Esophagus (tissue), 2 donors: Measurements from ENCODE around the gene FXYD7. TPM values are rescaled to one million over a fixed set of nuclear protein-coding genes. Genes with fewer than 3 reads are reported as not detected.
"Not testable (repeated sequence)": the region's sequence is repeated elsewhere in the genome, so short reads cannot be mapped to it uniquely, and the experiment has no call there.

Source experiments
- H3K27ac ChIP-seq, 2 donors: one replicate each; pipeline ENCODE4 v1.5.1; 2013; ENCODE audit warnings: low read depth in 2 of 2, mild to moderate bottlenecking in 2 of 2, inconsistent platforms in 1 of 2, low read length in 1 of 2, moderate library complexity in 1 of 2
- H3K27me3 ChIP-seq, 2 donors: one replicate each; pipeline ENCODE4 v1.6.1; 2013; ENCODE audit warnings: low read length in 2 of 2, control low read depth in 1 of 2, mild to moderate bottlenecking in 1 of 2; ENCODE audit not compliant: insufficient read depth in 2 of 2, control insufficient read depth in 1 of 2
- H3K36me3 ChIP-seq, 2 donors: one replicate each; pipeline ENCODE4 v1.6.1; 2013; ENCODE audit warnings: low read length in 1 of 2; ENCODE audit not compliant: control insufficient read depth in 2 of 2, insufficient read depth in 2 of 2
- H3K4me1 ChIP-seq, 2 donors: one replicate each; pipeline ENCODE4 v1.6.1; 2013; ENCODE audit warnings: low read length in 1 of 2; ENCODE audit not compliant: control insufficient read depth in 2 of 2, insufficient read depth in 2 of 2
- H3K4me3 ChIP-seq, 2 donors: one replicate each; pipeline ENCODE4 v1.5.1; 2013; ENCODE audit warnings: low read length in 2 of 2, mild to moderate bottlenecking in 2 of 2, low read depth in 1 of 2, moderate library complexity in 1 of 2
- H3K9me3 ChIP-seq, 2 donors: one replicate each; pipeline ENCODE4 v1.6.1; 2013; ENCODE audit warnings: mild to moderate bottlenecking in 2 of 2, low read depth in 1 of 2, low read length in 1 of 2, moderate library complexity in 1 of 2; ENCODE audit not compliant: control insufficient read depth in 2 of 2, insufficient read depth in 1 of 2
- WGBS, 2 donors: extraction: QIAGEN DNeasy Blood & Tissue Kit; methylation state at CpG; one replicate each; pipeline ENCODE4 v1.1.7; 2013; 5-methylcytosine and 5-hydroxymethylcytosine counted together
- polyA plus RNA-seq, 2 donors: library from polyadenylated mRNA; stranded (reverse); fragments of 200-250 nt; gene quantifications; one replicate each; pipeline ENCODE4 v1.2.3, GENCODE V29; 2013
- donor health status: healthy with polysubstance abuse.
- donor health status: Bipolar disorder and iron deficiency.

Gene FXYD7
- polyA plus RNA-seq, 2 donors: 0.09 to 0.14 TPM

DNA sequence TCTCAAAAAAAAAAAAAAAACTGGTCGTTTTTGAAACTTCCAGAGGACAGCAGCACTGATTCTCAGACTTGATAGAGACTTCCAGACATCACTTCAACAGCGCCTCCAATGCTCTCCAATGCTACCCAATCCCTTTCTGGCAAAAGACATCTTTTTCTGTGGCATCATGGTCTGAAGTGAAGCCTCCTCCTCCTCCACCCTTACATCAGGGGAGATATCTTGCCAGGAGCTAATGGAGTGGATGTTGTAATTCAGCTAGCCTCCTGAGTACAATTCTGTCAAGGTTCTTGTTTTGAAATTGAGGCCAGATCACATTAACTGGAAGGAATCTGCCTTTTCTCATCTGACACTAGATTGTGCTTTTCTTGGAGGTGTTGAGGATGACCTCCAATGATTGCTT lies 35.6 kb downstream of the FXYD7 start:
- Histone ChIP-seq H3K36me3 (no peaks in the 10 kb centered on the region), H3K4me3 (no peak overlapping the region), H3K27ac (no peak overlapping the region), H3K4me1 (no peaks in the 10 kb centered on the region), H3K27me3 (no peaks in the 10 kb centered on the region), H3K9me3 (no peaks in the 10 kb centered on the region)
- 58 to 62% methylated on average over 2 of the region's 2 CpGs for WGBS, 2 donors

DNA sequence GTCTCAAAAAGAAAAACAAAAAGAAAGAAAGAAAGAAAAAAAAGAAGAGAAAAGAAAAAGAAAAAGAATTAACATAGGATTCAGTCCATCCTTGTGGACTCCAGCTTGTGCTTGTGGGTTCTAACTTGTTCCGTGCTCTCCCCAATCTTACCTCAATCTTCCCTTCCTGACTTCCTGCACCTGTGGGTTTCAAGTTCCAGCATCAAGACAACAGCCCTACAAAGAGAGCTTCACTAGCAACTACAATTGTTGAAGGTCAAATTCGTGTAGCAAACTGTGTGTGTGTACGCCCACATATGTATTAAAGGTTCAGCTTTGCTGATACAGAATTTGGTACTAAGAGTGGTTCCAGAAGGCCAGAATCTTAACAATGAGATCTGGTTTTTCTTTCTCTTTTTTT lies 36.8 kb downstream of the FXYD7 start:
- H3K27ac ChIP-seq: no peak overlapping the region
- H3K9me3 ChIP-seq: no peaks in the 10 kb centered on the region
- H3K4me1 ChIP-seq: no peaks in the 10 kb centered on the region
- H3K36me3 ChIP-seq: no peaks in the 10 kb centered on the region
- 73 to 74% methylated on average over 3 of the region's 3 CpGs for WGBS, 2 donors
- no peaks in the 10 kb centered on the region for H3K27me3 ChIP-seq
- no peak overlapping the region for H3K4me3 ChIP-seq

DNA sequence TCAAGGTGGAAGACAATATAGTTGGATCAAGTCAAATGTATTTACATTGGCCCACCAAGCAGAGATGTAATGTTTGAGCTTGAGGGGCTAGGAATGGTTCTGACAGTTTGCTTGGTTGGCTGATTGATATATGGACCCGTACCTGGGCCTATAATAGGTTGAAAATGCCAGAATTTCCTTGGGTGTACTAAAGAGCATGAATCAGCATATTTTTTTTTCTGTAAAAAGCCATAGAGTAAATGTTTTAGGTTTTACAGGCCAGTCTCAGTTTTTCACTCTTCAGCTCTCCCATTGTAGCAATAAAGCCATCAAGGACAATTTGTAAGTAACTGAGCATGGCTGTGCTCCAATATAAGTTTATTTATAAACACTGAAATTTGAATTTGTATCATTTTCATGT lies 38.3 kb downstream of the FXYD7 start:
- H3K27ac ChIP-seq: no peak overlapping the region
- 81 to 88% methylated on average over 1 of the region's 1 CpG for WGBS, 2 donors

DNA sequence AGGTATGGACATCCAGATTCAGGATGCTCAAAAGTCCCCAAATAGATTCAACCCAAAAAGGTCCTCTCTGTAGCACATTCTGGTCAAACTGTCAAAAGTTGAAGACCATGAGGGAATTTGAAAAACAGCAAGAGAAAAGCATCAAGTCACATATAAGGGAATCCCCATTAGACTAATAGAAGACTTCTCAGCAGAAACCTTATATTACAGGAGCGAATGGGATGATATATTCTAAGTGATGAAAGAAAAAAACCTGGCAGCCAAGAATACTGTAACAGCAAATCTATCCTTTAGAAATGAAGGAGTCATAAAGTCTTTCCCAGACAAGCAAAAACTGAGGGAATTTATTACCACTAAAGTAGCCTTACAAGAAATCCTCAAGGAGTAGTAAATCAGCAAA lies 41.2 kb downstream of the FXYD7 start:
- Histone ChIP-seq H3K36me3 (no peaks in the 10 kb centered on the region), H3K4me3 (no peak overlapping the region), H3K4me1 (no peaks in the 10 kb centered on the region), H3K9me3 (no peaks in the 10 kb centered on the region), H3K27ac (no peak overlapping the region), H3K27me3 (no peaks in the 10 kb centered on the region)
- 86 to 93% methylated on average over 1 of the region's 1 CpG for WGBS, 2 donors

More for the DNA sequence above, 38.3 kb downstream of the FXYD7 start:
- H3K4me1 ChIP-seq: no peaks in the 10 kb centered on the region
- no peaks in the 10 kb centered on the region for H3K36me3 ChIP-seq
- no peak overlapping the region for H3K4me3 ChIP-seq
- no peaks in the 10 kb centered on the region for H3K27me3 ChIP-seq
- H3K9me3 ChIP-seq: no peaks in the 10 kb centered on the region

DNA sequence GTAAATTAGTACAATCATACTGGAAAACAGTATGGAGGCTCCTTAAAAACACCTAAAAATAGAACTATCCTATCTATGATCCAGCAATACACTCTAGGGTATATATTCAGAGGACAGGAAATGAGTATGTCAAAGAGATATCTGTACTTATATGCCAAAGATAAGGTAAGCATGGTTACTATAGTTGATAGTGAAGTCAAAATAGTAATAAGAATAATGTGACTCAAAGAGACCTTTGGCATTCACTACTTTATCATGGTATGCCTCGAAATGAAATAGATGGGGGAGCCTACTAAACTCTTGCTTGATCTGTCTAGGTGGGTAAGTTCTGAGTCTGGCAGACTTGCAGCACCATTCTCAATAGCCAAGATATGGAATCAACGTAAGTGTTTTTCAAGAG lies 41.8 kb downstream of the FXYD7 start:
- no peaks in the 10 kb centered on the region for H3K36me3 ChIP-seq
- WGBS, 2 donors: 76 to 78% methylated on average over 2 of the region's 2 CpGs

DNA sequence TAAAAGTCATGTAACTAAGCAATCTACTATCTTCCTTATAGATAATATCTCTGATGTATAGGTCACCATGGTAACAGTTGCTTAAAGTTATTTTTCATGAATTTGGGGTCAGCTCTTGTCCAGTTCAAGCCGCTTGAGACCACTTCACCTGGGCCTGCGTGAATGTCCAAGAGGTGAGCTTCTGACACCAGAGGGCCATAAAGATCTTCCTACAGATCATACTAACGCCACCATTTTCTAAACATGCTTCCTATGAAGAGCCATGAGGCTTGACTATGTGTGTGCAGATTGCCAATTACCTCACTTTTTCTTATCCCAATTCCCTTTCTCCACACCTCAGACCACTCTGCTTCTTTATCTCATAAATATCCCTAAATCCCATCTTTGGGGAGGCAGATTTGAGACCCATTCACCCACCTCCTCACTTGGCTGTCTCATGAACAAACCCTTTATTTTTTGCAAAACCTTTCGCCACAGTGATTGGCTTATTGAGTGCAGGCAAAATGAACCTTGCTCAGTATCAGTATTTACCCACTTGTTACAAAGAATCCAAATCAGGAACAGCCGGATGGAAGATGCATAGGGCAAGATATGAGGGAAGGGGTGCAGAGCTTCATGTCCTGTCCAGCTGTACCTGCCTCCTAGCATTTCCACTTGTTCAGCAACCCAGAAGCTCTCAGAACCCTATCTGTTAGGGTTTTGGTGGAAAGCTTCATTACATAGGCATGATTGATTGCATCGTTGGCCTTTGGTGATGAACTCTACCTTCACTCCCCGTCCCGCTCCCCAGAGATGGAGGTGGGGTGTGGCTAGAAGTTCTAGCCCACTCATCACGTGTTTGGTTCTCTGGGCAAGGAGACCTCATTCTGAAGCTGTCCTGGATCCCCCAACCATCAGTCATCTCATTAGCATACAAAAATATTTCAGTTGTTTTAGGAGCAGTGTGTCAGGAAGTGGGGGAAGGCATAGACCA lies 51.2 kb downstream of the FXYD7 start:
- no peaks in the 10 kb centered on the region for H3K9me3 ChIP-seq
- WGBS, 2 donors: 74 to 75% methylated on average over 9 of the region's 9 CpGs
- H3K36me3 ChIP-seq: no peaks in the 10 kb centered on the region
- H3K27me3 ChIP-seq: no peaks in the 10 kb centered on the region
- H3K27ac ChIP-seq: no peak overlapping the region
- H3K4me1 ChIP-seq: no peaks in the 10 kb centered on the region
- H3K4me3 ChIP-seq: no peak overlapping the region

More for the DNA sequence above, 41.8 kb downstream of the FXYD7 start:
- no peaks in the 10 kb centered on the region for H3K27me3 ChIP-seq
- H3K9me3 ChIP-seq: no peaks in the 10 kb centered on the region
- H3K27ac ChIP-seq: no peak overlapping the region
- H3K4me1 ChIP-seq: no peaks in the 10 kb centered on the region
- H3K4me3 ChIP-seq: no peak overlapping the region

DNA sequence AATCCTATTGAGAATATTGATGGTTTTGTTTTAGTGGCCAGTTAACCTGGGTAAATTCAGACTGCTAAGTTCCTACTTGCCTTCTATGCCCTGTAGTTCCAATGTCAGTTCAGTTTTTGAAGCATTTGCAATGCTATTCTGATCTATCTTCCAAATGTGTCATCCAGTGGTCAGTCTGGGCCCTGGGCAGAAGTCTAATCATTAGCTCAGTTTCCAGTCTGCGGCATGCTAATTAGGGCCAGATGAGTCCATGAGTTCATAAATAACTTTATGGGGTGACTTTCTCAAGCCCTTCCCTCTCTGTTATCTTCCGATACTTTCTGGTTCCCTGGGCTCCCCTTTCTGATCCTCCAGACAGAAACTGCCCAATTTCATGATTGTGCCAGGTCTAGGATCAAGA lies 52.8 kb downstream of the FXYD7 start:
- H3K4me1 ChIP-seq: no peaks in the 10 kb centered on the region
- H3K9me3 ChIP-seq: no peaks in the 10 kb centered on the region
- no peaks in the 10 kb centered on the region for H3K27me3 ChIP-seq
- H3K4me3 ChIP-seq: no peak overlapping the region
- WGBS, 2 donors: 45 to 60% methylated on average over 2 of the region's 2 CpGs
- H3K36me3 ChIP-seq: no peaks in the 10 kb centered on the region
- no peak overlapping the region for H3K27ac ChIP-seq

DNA sequence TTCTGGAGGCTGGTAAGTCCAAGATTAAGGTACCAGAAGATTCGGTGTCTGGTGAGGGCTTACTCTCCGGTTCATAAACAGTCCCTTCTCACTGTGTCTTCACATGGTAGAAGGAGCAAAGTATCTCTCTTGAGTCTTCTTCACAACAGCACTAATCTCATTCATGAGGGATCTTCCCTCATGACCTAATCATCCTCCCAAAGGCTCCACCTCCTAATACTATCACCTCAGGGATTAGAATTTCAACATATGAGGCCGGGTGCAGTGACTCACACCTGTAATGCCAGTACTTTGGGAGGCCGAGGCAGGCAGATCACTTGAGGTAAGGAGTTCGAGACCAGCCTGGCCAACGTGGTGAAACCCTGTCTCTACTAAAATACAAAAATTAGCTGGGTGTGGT lies 53.8 kb downstream of the FXYD7 start:
- not testable (repeated sequence) for H3K36me3 ChIP-seq, H3K27me3 ChIP-seq, H3K27ac ChIP-seq, H3K4me3 ChIP-seq, H3K4me1 ChIP-seq, H3K9me3 ChIP-seq
- WGBS, 2 donors: 69 to 71% methylated on average over 6 of the region's 6 CpGs

DNA sequence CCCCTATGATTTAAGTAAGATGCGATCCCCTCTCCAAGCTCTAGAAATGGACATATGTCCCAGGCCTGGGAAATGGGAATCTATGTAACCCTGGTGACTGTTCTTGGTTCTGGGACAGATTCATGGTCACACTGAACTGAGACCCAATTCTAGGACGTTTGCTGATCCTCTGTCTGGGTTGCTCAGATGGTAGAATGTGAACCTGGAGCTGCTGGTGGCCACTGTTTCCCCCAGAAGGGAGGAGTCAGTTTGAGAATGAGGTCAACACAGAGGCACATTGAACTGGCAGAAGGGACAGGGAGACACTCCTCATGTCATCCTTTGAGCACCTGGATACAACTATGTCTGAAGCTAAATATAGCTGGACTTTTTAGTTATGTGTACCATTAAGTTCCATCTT lies 56.4 kb downstream of the FXYD7 start:
- Histone ChIP-seq H3K36me3 (no peaks in the 10 kb centered on the region), H3K4me3 (no peak overlapping the region), H3K27me3 (no peaks in the 10 kb centered on the region), H3K27ac (no peak overlapping the region), H3K4me1 (no peaks in the 10 kb centered on the region), H3K9me3 (no peaks in the 10 kb centered on the region)
- 57 to 66% methylated on average over 2 of the region's 2 CpGs for whole genome bisulfite sequencing, 2 donors
